ENCODE measurements around the gene PRKAR1B.
"Not testable (repeated sequence)": the region's sequence is repeated elsewhere in the genome, so short reads cannot be mapped to it uniquely, and the experiment has no call there.

PRKAR1B gene

GRCh38 chr7:651032-651728, 75.9 kb downstream of the PRKAR1B start:
- in situ Hi-C loops (cut with MboI; ENCODE audit: low sequenced_read_pairs): no loop called here

DNA sequence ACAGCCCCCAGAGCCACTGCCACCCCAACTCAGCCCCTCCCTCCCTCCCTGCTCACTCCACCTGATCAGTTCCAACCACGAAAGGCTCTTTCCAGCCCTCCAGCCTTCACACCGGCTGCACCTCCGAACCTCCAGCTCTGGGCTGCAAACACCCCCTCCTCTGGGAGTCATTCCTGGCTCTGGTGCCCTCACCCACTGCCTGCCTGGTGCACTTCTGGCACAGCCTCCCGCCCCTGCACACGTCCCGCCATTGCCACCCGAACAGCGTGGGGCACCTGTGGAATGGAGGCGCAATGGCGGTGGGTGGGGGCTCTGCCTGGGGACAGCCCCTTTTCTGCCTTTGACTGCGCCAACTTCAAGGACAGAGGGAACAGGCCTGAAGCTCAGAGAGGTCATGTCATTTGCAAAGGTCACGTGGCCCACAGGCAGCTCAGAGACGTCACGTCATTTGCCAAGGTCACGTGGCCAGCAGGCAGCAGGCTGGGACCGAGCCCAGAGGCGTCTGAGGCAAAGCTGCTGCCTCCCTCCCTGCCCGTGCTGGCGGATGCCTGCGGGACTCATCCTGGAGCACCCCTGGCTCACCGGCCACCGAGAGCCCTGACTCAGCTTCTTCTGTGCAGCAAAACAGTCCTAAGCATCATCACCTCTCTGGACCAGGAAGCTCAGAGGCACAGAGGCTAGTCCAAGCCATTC, 76.6 kb downstream of the PRKAR1B start:
- in situ Hi-C loops (cut with MboI; ENCODE audit: low sequenced_read_pairs): no loop called here

DNA sequence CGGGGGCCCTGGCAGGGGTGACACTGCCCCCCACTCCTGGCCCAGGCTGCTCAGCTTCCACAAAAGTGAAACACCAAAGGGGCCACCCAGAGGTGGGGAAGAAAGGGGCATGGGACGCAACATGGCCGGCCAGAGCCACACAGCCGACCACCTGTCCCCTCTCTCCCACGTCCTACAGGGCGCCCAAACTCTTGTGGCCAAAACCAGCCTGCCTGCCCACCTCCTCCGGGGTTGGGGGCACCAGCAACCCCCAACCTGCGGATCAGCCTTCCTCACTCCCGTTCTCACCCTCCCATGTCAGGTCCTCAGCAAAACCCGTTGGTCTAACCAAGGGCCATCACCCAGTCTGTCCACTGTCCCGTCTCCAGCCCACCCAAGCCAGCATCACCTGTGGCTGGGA, 80.1 kb downstream of the PRKAR1B start:
- in situ Hi-C loops (cut with MboI; ENCODE audit: low sequenced_read_pairs): no loop called here

GRCh38 chr7:646487-646886, 80.6 kb downstream of the PRKAR1B start:
- in situ Hi-C loops (cut with MboI; ENCODE audit: low sequenced_read_pairs): no loop called here

- in situ Hi-C loops (cut with MboI; ENCODE audit: low sequenced_read_pairs): no loop called here
These were observed 81.5 kb downstream of the PRKAR1B start for GRCh38 chr7:645606-646005.

- in situ Hi-C loops (cut with MboI; ENCODE audit: low sequenced_read_pairs): no loop called here
These were observed 82.4 kb downstream of the PRKAR1B start for GRCh38 chr7:644381-645305.

DNA sequence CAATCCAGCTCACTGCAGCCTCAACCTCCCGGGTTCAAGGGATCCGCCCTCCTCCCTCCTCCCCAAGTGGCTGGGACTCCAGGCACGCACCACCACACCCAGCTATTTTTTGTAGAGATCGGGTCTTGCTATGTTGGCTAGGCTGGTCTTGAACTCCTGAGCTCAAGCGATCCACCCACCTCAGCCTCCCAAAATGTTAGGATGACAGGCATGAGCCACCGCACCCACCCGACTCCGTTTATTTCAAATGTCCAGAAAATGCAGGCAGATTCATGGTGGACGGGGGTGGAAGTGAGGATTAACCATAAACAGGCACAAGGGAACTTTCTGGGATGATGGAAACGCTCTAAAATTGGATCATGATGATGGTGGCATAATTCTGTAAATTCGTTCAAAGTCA, 85.1 kb downstream of the PRKAR1B start:
- in situ Hi-C loops (cut with MboI; ENCODE audit: low sequenced_read_pairs): no loop called here

DNA sequence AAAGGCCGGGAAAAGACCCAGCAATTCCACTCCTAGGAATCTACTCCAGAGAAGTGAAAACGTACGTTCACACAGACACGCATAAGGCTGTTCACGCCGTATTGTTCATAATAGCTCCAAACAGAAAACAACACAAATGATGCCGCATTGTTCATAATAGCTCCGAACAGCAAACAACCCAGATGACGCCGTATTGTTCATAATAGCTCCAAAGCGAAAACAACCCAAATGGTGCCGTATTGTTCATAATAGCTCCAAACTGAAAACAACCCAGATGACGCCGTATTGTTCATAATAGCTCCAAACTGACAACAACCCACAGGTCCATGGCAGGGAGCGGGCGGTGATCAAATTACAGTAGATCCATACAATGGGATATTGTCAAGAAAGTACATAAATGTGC, 85.8 kb downstream of the PRKAR1B start:
- in situ Hi-C loops (cut with MboI; ENCODE audit: low sequenced_read_pairs): no loop called here

- in situ Hi-C loops (cut with MboI; ENCODE audit: low sequenced_read_pairs): no loop called here
These were observed 88.6 kb downstream of the PRKAR1B start for GRCh38 chr7:638256-639011.

DNA sequence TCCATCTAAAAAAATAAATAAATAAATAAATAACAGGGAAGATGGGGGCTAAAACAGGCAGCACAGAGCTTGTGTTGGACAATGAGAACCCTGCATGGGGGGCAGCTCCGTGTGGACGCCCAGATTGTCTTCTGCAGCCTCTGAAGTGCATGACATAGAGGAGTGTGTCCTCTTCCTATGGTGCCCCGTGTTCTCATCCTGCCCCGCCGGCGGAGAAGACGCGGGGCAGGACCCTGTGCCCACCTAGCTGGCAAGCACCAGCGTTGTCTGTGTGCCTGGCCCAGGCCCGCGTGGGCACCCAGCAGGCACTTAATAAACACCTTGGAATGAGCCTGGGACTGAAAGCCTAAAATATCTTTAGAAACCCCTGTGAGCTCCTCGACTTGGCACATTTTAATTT, 89.3 kb downstream of the PRKAR1B start:
- in situ Hi-C loops (cut with MboI; ENCODE audit: low sequenced_read_pairs): no loop called here

DNA sequence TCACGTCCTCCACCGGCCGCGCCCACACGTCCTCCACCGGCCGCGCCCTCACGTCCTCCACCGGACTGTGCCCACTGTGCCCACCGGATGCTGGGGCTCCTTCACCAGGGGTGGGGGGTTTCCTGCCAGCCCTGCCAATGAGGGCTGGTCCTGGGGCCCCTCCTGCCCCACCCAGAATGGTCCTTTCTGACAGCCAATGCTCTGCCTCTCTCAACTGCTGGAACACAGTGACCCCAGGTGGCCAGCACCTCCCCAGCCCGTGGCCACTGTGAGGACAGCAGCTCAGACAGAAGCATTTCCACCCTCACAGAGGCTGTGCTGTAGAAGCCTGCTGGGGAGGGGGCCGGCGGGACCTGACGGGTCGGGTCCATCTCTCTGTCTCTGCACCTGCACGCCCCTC, 90.7 kb downstream of the PRKAR1B start:
- in situ Hi-C loops (cut with MboI; ENCODE audit: low sequenced_read_pairs): no loop called here

GRCh38 chr7:635687-636382, 91.2 kb downstream of the PRKAR1B start:
- in situ Hi-C loops (cut with MboI; ENCODE audit: low sequenced_read_pairs): not testable (repeated sequence)

DNA sequence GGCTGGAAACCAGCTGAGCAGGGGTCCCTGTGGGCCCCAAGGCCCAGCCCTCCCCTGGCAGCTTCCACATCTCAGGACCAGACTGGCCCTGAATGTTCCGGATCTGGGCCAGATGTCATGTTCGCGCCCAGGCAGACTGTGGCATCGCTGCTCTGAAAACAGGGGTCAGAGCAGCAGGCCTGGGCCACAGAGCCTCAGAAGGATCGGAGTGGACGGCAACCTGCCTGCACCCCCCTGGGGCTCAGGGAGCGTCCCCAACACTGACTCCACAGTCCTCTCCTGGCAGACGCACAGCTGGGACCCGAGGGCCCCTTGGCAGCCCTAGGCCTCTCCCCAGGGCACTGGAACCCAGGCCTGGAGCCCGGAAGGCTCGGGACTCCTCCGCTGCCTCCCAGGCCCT, 91.9 kb downstream of the PRKAR1B start:
- in situ Hi-C loops (cut with MboI; ENCODE audit: low sequenced_read_pairs): no loop called here

- in situ Hi-C loops (cut with MboI; ENCODE audit: low sequenced_read_pairs): no loop called here
These were observed 93.6 kb downstream of the PRKAR1B start for GRCh38 chr7:633381-634018.

GRCh38 chr7:632831-633210, 94.3 kb downstream of the PRKAR1B start:
- in situ Hi-C loops (cut with MboI; ENCODE audit: low sequenced_read_pairs): no loop called here

- in situ Hi-C loops (cut with MboI; ENCODE audit: low sequenced_read_pairs): no loop called here
These were observed 94.9 kb downstream of the PRKAR1B start for GRCh38 chr7:631964-632830.

GRCh38 chr7:631291-631711, 95.8 kb downstream of the PRKAR1B start:
- in situ Hi-C loops (cut with MboI; ENCODE audit: low sequenced_read_pairs): no loop called here

DNA sequence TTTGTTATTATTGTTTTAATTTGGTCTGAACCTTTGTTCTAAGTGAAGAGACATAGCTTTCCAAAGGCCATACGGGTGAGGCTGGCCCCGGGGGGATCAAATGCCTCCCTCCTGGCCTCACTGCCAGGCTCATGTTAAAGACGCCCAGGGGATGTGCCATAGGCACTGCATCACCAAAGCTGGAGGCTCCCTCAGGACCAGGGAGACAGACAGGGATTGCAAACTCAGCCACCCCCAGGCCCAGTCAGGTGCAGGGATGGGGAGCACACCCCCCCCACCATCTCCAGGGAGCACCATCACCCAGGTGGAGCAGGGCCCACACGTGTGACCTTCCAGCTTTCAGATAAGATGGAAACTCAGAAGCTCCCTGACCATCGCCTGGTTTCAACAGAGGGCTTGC, 96.5 kb downstream of the PRKAR1B start:
- in situ Hi-C loops (cut with MboI; ENCODE audit: low sequenced_read_pairs): no loop called here

DNA sequence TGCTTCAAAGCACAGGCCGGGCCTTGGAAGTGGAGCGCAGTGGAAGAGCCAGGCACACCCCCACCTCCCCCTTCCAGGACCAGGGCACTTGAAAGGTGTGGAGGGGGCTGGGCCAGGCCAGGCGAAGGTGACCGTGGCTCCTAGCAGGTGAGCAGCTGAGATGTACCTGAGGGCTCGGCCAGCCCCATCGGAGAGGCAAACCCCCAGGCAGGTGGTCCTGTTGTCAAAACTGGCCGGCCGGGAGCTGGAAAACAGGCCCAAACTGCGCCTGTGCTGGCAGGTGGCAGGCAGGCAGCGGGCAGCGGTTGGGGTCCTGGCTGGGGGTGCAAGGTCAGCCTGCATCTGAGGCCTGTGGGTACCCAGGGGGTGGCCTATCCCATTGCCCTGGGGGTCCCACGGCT, 97.0 kb downstream of the PRKAR1B start:
- in situ Hi-C loops (cut with MboI; ENCODE audit: low sequenced_read_pairs): no loop called here

Measured in HL-60/S4 (cell line).